GM12891 (cell line): ENCODE measurements around the gene TMIE.
A peak's percentile ranks its signal among the peaks of the same experiment; 100 is the strongest.
"Not testable (repeated sequence)": the region's sequence is repeated elsewhere in the genome, so short reads cannot be mapped to it uniquely, and the experiment has no call there.

Experiments
- DNase-seq: peaks from one replicate; pipeline ENCODE4 v3.0.0; 2011; ENCODE audit warnings: low spot score; ENCODE audit not compliant: insufficient read length
- FAIRE-seq: peaks from 2 replicates; lab custom pipeline; 2011; peaks lifted over from hg19 to GRCh38; lab: Jason Lieb, UNC
- PAX5 ChIP-seq: IDR thresholded peaks from 2 replicates; pipeline ENCODE4 v1.6.1; 2011; ENCODE audit warnings: low read length, moderate library complexity, mild to moderate bottlenecking; ENCODE audit not compliant: insufficient read depth, severe bottlenecking
- POLR2A ChIP-seq: IDR thresholded peaks from 2 replicates; pipeline ENCODE4 v1.6.1; 2011; ENCODE audit warnings: low read depth, low read length, control low read depth
- POLR2AphosphoS5 ChIP-seq: IDR thresholded peaks from 2 replicates; pipeline ENCODE4 v1.6.1; 2011; ENCODE audit warnings: low read depth, low read length, control low read depth
- POU2F2 ChIP-seq: IDR thresholded peaks from 2 replicates; pipeline ENCODE4 v1.6.1; 2011; ENCODE audit warnings: low read depth, mild to moderate bottlenecking, control low read depth, low read length, moderate library complexity
- SPI1 ChIP-seq: IDR thresholded peaks from 2 replicates; pipeline ENCODE4 v1.6.1; 2011; ENCODE audit warnings: low read depth, low read length, control low read depth
- TAF1 ChIP-seq: IDR thresholded peaks from 2 replicates; pipeline ENCODE4 v1.6.1; 2011; ENCODE audit warnings: low read depth, low read length, control low read depth

The TMIE gene

GRCh38 chr3:46742992-46743585 is 41.9 kb downstream of the TMIE start:
- FAIRE-seq = no peak
- no peak for DNase-seq
- TF ChIP-seq PAX5 = no peak
- TF ChIP-seq SPI1 = no peak
- TF ChIP-seq POU2F2 = no peak
- TF ChIP-seq TAF1 = no peak
- no peak for TF ChIP-seq POLR2AphosphoS5
- TF ChIP-seq POLR2A = no peak

GRCh38 chr3:46746711-46747110 is 45.5 kb downstream of the TMIE start:
- DNase-seq (no peak), FAIRE-seq (no peak)
- TF ChIP-seq SPI1 (no peak), TAF1 (no peak), POU2F2 (no peak), POLR2A (no peak), POLR2AphosphoS5 (no peak), PAX5 (no peak)

- TF ChIP-seq SPI1 = no peak
- no peak for TF ChIP-seq PAX5
- TF ChIP-seq POLR2AphosphoS5 = no peak
- TF ChIP-seq POLR2A = no peak
- TF ChIP-seq TAF1 = no peak
- TF ChIP-seq POU2F2 = no peak
- FAIRE-seq (no peak), DNase-seq (no peak)
These were observed 47.0 kb downstream of the TMIE start for GRCh38 chr3:46748170-46748569.

- no peak for DNase-seq
- no peak for FAIRE-seq
- TF ChIP-seq POU2F2 (no peak), SPI1 (peak; percentile 73)
These were observed 47.9 kb downstream of the TMIE start for GRCh38 chr3:46749129-46749528.

- DNase-seq (no peak), FAIRE-seq (no peak)
- TF ChIP-seq POLR2A (no peak), POU2F2 (no peak), POLR2AphosphoS5 (no peak), PAX5 (no peak), SPI1 (no peak), TAF1 (no peak)
These were observed 49.4 kb downstream of the TMIE start for GRCh38 chr3:46750555-46751038.

- peak; percentile 84 for FAIRE-seq
These were observed 51.9 kb downstream of the TMIE start for GRCh38 chr3:46753127-46753526.

GRCh38 chr3:46755646-46756045 is 54.5 kb downstream of the TMIE start:
- TF ChIP-seq TAF1 = no peak
- TF ChIP-seq PAX5 = no peak
- TF ChIP-seq POLR2A = no peak
- no peak for TF ChIP-seq SPI1
- no peak for TF ChIP-seq POLR2AphosphoS5
- TF ChIP-seq POU2F2 = no peak
- no peak for DNase-seq
- FAIRE-seq = no peak

More at GRCh38 chr3:46753127-46753526, 51.9 kb downstream of the TMIE start:
- not testable (repeated sequence) for DNase-seq

GRCh38 chr3:46756642-46757041 is 55.5 kb downstream of the TMIE start:
- FAIRE-seq = no peak
- DNase-seq = no peak

GRCh38 chr3:46759239-46760167 is 58.3 kb downstream of the TMIE start:
- TF ChIP-seq POU2F2 (no peak), TAF1 (no peak), PAX5 (no peak), POLR2AphosphoS5 (no peak), POLR2A (no peak), SPI1 (no peak)
- FAIRE-seq = no peak
- DNase-seq = no peak

More at GRCh38 chr3:46756642-46757041, 55.5 kb downstream of the TMIE start:
- TF ChIP-seq PAX5 (no peak), TAF1 (no peak), POLR2A (no peak), POLR2AphosphoS5 (no peak), SPI1 (no peak), POU2F2 (no peak)
